ENCODE measurements around the gene APOF. TPM values are rescaled to one million over a fixed set of nuclear protein-coding genes. Genes with fewer than 3 reads are reported as not detected.

Gene APOF
- not detected for total RNA-seq
- not detected for total RNA-seq (2013)

- intact Hi-C loops (cut with micrococcal nuclease) = loop anchor here (5.0 kb wide), 1 partner anchor 275 kb away; no protein-coding TSS in a partner anchor
- H3K4me1 Mint-ChIP-seq = peaks cover 21 to 24% of the 10 kb centered on the region in 2 donors
- H3K9me3 Mint-ChIP-seq = no peaks in the 10 kb centered on the region
- Histone ChIP-seq H3K4me1 (ENCODE audit: control insufficient read depth, insufficient read depth, low read length) (peaks cover 17% of the 10 kb centered on the region), H3K27ac (ENCODE audit: low read length) (no peak within 1 kb of the TSS), H3K9me3 (ENCODE audit: control insufficient read depth, insufficient read depth, low read length) (no peaks in the 10 kb centered on the region), H3K4me3 (ENCODE audit: low read length) (no peak within 1 kb of the TSS), H3K27me3 (ENCODE audit: control insufficient read depth, insufficient read depth, low read length) (no peaks in the 10 kb centered on the region), H3K36me3 (ENCODE audit: control insufficient read depth, insufficient read depth, low read length) (no peaks in the 10 kb centered on the region)
- TF ChIP-seq CTCF (IDR thresholded peaks at IDR 0.05) = no peak
- peak within 1 kb of the TSS; percentile 97 for H3K4me3 Mint-ChIP-seq
- H3K27ac Mint-ChIP-seq = peak within 1 kb of the TSS; percentile 88 to 91
- 95% methylated on average over 9 of the region's 10 CpGs for WGBS (ENCODE audit: insufficient coverage)
- no peak for DNase-seq
- H3K27me3 Mint-ChIP-seq (ENCODE audit: low read depth in 2 of 2) = peaks cover 0 to 3% of the 10 kb centered on the region in 2 donors
- no peaks in the 10 kb centered on the region for H3K36me3 Mint-ChIP-seq
- ATAC-seq = no peak
Measured at GRCh38 chr12:56362130-56363059, at the start of gene APOF. Gene APOF, minus strand, starts transcription at chr12:56362857. Its CDS starts 112 bp downstream, at chr12:56362745.

GRCh38 chr12:56411781-56412639 is 49.4 kb upstream of the APOF start:
- H3K27me3 Mint-ChIP-seq (ENCODE audit: low read depth in 2 of 2) = no peaks in the 10 kb centered on the region
- no peaks in the 10 kb centered on the region for H3K9me3 ChIP-seq (ENCODE audit: control insufficient read depth, insufficient read depth, low read length)
- H3K27me3 ChIP-seq (ENCODE audit: control insufficient read depth, insufficient read depth, low read length) = no peaks in the 10 kb centered on the region
- no peaks in the 10 kb centered on the region for H3K4me1 ChIP-seq (ENCODE audit: control insufficient read depth, insufficient read depth, low read length)
- no peak overlapping the region for H3K4me3 Mint-ChIP-seq
- TF ChIP-seq CTCF (IDR thresholded peaks at IDR 0.05) = no peak
- no peaks in the 10 kb centered on the region for H3K36me3 ChIP-seq (ENCODE audit: control insufficient read depth, insufficient read depth, low read length)
- no peak overlapping the region for H3K27ac Mint-ChIP-seq
- ATAC-seq = no peak
- no peak overlapping the region for H3K4me3 ChIP-seq (ENCODE audit: low read length)
- intact Hi-C loops (cut with micrococcal nuclease) = no loop called here
- H3K27ac ChIP-seq (ENCODE audit: low read length) = no peak overlapping the region
- no peak for DNase-seq
- H3K4me1 Mint-ChIP-seq = no peaks in the 10 kb centered on the region
- H3K36me3 Mint-ChIP-seq = peaks cover 3% of the 10 kb centered on the region
- WGBS (ENCODE audit: insufficient coverage) = 98% methylated on average over 5 of the region's 6 CpGs
- H3K9me3 Mint-ChIP-seq = no peaks in the 10 kb centered on the region

GRCh38 chr12:56410768-56411167 is 48.1 kb upstream of the APOF start:
- Histone ChIP-seq H3K27ac (ENCODE audit: low read length) (no peak overlapping the region), H3K4me1 (ENCODE audit: control insufficient read depth, insufficient read depth, low read length) (no peaks in the 10 kb centered on the region), H3K4me3 (ENCODE audit: low read length) (no peak overlapping the region), H3K27me3 (ENCODE audit: control insufficient read depth, insufficient read depth, low read length) (no peaks in the 10 kb centered on the region), H3K9me3 (ENCODE audit: control insufficient read depth, insufficient read depth, low read length) (no peaks in the 10 kb centered on the region), H3K36me3 (ENCODE audit: control insufficient read depth, insufficient read depth, low read length) (no peaks in the 10 kb centered on the region)
- TF ChIP-seq CTCF (IDR thresholded peaks at IDR 0.05) = no peak
- Mint-ChIP-seq H3K9me3 (no peaks in the 10 kb centered on the region), H3K27me3 (ENCODE audit: low read depth in 2 of 2) (no peaks in the 10 kb centered on the region), H3K4me1 (no peaks in the 10 kb centered on the region), H3K36me3 (no peaks in the 10 kb centered on the region), H3K4me3 (no peak overlapping the region), H3K27ac (no peak overlapping the region)
- WGBS (ENCODE audit: insufficient coverage) = 91% methylated on average over 4 of the region's 4 CpGs
- intact Hi-C loops (cut with micrococcal nuclease) = no loop called here
- no peak for DNase-seq
- no peak for ATAC-seq

All from natural killer cell (primary cell).